Measurements from ENCODE around the gene TSPAN18. TPM values are rescaled to one million over a fixed set of nuclear protein-coding genes. Genes with fewer than 3 reads are reported as not detected.
A peak's percentile ranks its signal among the peaks of the same experiment; 100 is the strongest.

The TSPAN18 gene
- total RNA-seq, 1 experiment from 2014 or later: 0.77 TPM

DNA sequence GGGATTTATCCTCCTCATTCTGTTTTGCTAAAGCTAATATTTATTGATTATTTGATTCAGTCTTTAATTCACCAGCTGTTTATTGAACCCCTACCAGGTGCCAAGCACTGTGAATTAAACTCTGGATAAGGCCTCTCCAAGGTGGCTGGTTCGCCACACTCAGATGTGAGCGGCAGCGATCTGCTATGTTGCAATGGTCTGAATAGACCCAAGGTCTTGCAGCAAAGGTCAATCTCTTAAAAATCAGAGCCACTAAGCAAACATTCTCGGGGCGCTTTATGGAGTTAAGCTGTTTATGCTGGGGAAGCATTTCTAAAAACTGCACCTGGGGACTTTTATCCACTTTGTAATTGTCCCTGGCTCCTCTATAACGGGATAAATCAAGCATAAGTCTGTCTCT is 10.5 kb upstream of the TSPAN18 start:
- Mint-ChIP-seq H3K4me1 (ENCODE audit: insufficient read depth, unreplicated experiment) (no peaks in the 10 kb centered on the region), H3K4me3 (ENCODE audit: unreplicated experiment) (no peak overlapping the region), H3K36me3 (ENCODE audit: insufficient read depth, unreplicated experiment) (no peaks in the 10 kb centered on the region), H3K27me3 (ENCODE audit: insufficient read depth, unreplicated experiment) (peaks cover 11% of the 10 kb centered on the region), H3K9me3 (ENCODE audit: unreplicated experiment) (no peaks in the 10 kb centered on the region), H3K27ac (ENCODE audit: low read depth, unreplicated experiment) (no peak overlapping the region)
- no TSS peak for BruUV-seq (replicated peaks)
- intact Hi-C loops (cut with micrococcal nuclease): no loop called here
- ChIA-PET POLR2A (no interaction called here), CTCF (interaction anchor here (0.6 kb wide), 3 partner anchors 30 to 366 kb away, joined by 3 to 4 read pairs (median 4); no protein-coding TSS in a partner anchor)
- DNase-seq (ENCODE audit: unreplicated experiment): no peak
- TF ChIP-seq, protein P1, sequence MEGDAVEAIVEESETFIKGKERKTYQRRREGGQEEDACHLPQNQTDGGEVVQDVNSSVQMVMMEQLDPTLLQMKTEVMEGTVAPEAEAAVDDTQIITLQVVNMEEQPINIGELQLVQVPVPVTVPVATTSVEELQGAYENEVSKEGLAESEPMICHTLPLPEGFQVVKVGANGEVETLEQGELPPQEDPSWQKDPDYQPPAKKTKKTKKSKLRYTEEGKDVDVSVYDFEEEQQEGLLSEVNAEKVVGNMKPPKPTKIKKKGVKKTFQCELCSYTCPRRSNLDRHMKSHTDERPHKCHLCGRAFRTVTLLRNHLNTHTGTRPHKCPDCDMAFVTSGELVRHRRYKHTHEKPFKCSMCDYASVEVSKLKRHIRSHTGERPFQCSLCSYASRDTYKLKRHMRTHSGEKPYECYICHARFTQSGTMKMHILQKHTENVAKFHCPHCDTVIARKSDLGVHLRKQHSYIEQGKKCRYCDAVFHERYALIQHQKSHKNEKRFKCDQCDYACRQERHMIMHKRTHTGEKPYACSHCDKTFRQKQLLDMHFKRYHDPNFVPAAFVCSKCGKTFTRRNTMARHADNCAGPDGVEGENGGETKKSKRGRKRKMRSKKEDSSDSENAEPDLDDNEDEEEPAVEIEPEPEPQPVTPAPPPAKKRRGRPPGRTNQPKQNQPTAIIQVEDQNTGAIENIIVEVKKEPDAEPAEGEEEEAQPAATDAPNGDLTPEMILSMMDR (IDR thresholded peaks at IDR 0.05; ENCODE audit: unreplicated experiment): no peak

DNA sequence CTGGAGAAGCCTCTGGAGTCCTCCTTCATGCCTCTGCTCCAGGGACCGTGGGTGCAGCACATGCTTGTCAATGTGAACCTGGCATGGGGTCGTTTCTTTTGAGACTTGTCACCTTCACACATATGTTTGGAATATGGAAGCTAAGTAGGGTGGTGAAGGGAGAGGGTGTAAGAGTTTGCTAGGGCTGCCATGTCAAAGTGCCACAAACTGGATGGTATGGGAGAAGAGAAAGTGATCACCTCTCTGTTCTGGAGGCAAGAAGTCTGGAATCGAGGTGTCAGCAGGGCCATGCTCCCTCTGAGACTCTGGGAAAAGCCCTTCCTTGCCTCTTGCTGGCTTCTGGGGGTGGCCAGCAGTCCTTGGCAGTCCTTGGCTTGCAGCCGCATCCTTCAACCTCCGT is 8.7 kb upstream of the TSPAN18 start:
- peaks cover 11% of the 10 kb centered on the region for H3K27me3 Mint-ChIP-seq (ENCODE audit: insufficient read depth, unreplicated experiment)
- H3K36me3 Mint-ChIP-seq (ENCODE audit: insufficient read depth, unreplicated experiment): no peaks in the 10 kb centered on the region
- H3K4me1 Mint-ChIP-seq (ENCODE audit: insufficient read depth, unreplicated experiment): no peaks in the 10 kb centered on the region
- BruUV-seq (replicated peaks): no TSS peak
- CTCF ChIA-PET: interaction anchor here (0.9 kb wide), 1 partner anchor 209 kb away, joined by 3 read pairs; no protein-coding TSS in a partner anchor
- TF ChIP-seq, protein P1 (IDR thresholded peaks at IDR 0.05; ENCODE audit: unreplicated experiment): no peak
- no peak overlapping the region for H3K4me3 Mint-ChIP-seq (ENCODE audit: unreplicated experiment)
- H3K9me3 Mint-ChIP-seq (ENCODE audit: unreplicated experiment): no peaks in the 10 kb centered on the region
- POLR2A ChIA-PET: no interaction called here
- intact Hi-C loops (cut with micrococcal nuclease): no loop called here
- DNase-seq (ENCODE audit: unreplicated experiment): no peak
- peak overlapping the region; percentile 8 for H3K27ac Mint-ChIP-seq (ENCODE audit: low read depth, unreplicated experiment)

DNA sequence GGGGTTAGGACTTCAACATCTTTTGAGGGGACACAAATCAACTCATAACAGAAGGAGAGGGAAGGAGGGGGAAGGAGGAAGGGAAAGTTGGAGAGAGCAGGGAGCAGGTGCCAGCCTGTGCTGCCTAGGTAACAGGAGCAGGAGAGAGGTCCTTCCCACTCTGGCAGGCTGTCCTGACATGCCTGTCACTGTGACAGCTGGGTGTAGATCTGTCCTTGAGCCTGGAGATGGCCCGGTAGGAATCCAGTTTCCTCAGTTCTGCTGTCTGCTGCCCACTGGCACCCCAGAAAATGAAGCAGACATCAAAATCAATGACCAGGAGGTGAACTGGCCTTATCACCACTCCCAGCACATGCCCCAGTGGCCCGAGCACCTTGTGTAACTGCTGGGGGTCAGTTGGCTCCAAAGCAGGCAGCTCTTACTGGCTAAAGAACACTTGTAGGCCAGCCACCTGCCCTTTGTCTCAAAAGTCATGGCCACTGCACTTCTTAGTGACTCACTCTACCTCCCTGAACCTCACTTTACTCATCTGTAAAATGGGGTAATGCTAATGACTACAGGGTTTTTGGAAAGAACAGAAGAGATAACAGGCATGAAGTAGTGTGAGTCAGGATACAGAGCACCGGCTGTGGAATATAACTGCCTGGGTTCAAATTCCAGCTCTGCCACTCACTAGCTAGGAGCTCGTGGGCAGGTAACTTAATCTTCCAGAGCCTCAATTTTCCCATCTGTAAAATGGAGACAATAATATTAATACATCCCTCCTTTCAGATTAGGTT is 8.0 kb upstream of the TSPAN18 start:
- no TSS peak for BruUV-seq (replicated peaks)
- intact Hi-C loops (cut with micrococcal nuclease): no loop called here
- TF ChIP-seq, protein P1 (IDR thresholded peaks at IDR 0.05; ENCODE audit: unreplicated experiment): no peak
- POLR2A ChIA-PET: no interaction called here
- peaks cover 11% of the 10 kb centered on the region for H3K27me3 Mint-ChIP-seq (ENCODE audit: insufficient read depth, unreplicated experiment)
- H3K4me3 Mint-ChIP-seq (ENCODE audit: unreplicated experiment): no peak overlapping the region
- H3K36me3 Mint-ChIP-seq (ENCODE audit: insufficient read depth, unreplicated experiment): no peaks in the 10 kb centered on the region
- no peak for DNase-seq (ENCODE audit: unreplicated experiment)
- no peaks in the 10 kb centered on the region for H3K9me3 Mint-ChIP-seq (ENCODE audit: unreplicated experiment)
- peak overlapping the region; percentile 8 for H3K27ac Mint-ChIP-seq (ENCODE audit: low read depth, unreplicated experiment)
- H3K4me1 Mint-ChIP-seq (ENCODE audit: insufficient read depth, unreplicated experiment): no peaks in the 10 kb centered on the region
- CTCF ChIA-PET: interaction anchor here (0.7 to 1.1 kb wide), 3 partner anchors 15 to 102 kb away, joined by 3 read pairs; no protein-coding TSS in a partner anchor

DNA sequence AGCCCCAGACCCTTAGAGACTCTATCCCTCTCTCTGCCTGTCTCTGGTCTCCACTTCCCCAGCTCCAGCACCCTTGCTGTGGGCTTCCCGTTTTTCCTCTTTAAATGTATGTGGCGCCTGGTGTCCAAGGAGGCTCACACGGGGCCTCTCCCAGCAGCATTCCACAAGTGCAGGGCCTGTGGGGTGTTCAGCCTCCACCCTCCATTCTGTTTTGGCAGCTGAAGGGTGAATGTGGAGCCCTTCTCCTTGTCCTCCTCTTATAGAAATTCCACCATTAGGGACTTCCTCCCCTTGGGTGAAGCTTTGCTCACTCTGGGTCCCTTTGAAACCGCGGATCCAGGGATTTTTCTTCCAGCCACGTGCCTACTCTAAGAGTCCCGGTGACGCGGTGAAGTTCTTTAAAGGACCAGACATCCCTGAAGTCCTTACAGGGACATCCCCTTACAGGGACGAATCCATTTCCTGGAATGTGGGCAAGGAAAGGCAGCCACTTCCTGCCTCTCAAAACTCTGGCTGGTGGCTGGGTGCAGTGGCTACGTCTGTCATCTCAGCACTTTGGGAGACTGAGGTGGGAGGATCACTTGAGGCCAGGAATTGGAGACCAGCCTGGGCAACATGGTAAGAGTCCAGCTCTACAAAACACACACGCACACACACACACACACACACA is 1.6 kb upstream of the TSPAN18 start:
- intact Hi-C loops (cut with micrococcal nuclease): loop anchor here (5.0 kb wide), 1 partner anchor 103 kb away; no protein-coding TSS in a partner anchor
- DNase-seq (ENCODE audit: unreplicated experiment): no peak
- Mint-ChIP-seq H3K9me3 (ENCODE audit: unreplicated experiment) (no peaks in the 10 kb centered on the region), H3K36me3 (ENCODE audit: insufficient read depth, unreplicated experiment) (peaks cover 6% of the 10 kb centered on the region), H3K27me3 (ENCODE audit: insufficient read depth, unreplicated experiment) (peaks cover 33% of the 10 kb centered on the region), H3K4me3 (ENCODE audit: unreplicated experiment) (no peak overlapping the region), H3K27ac (ENCODE audit: low read depth, unreplicated experiment) (no peak overlapping the region), H3K4me1 (ENCODE audit: insufficient read depth, unreplicated experiment) (no peaks in the 10 kb centered on the region)
- POLR2A ChIA-PET: interaction anchor here (1.1 kb wide), 1 partner anchor 167 kb away, joined by 5 read pairs; no protein-coding TSS in a partner anchor
- CTCF ChIA-PET: interaction anchor here (0.6 to 1.7 kb wide), 11 partner anchors 12 to 188 kb away, joined by 3 to 12 read pairs (median 3); no protein-coding TSS in a partner anchor
- TF ChIP-seq, protein P1 (IDR thresholded peaks at IDR 0.05; ENCODE audit: unreplicated experiment): no peak
- BruUV-seq (replicated peaks): no TSS peak

Data from MCF 10A (cell line).